Smooth muscle cell of the brain vasculature (primary cell): ENCODE results near the gene SLC6A18.
"Not testable (repeated sequence)": the region's sequence is repeated elsewhere in the genome, so short reads cannot be mapped to it uniquely, and the experiment has no call there.

Experiments
- DNase-seq: peaks from one replicate; pipeline ENCODE4 v3.0.0-alpha.2; 2012; ENCODE audit warnings: low read depth, low spot score

The SLC6A18 gene

GRCh38 chr5:1290956-1291355 lies 65.8 kb downstream of the SLC6A18 start:
- DNase-seq, result not testable (repeated sequence)

- no peak for DNase-seq
These were observed 66.5 kb downstream of the SLC6A18 start for GRCh38 chr5:1291611-1292080.

- DNase-seq, result no peak
These were observed 67.0 kb downstream of the SLC6A18 start for GRCh38 chr5:1292139-1292538.

- no peak for DNase-seq
These were observed 67.8 kb downstream of the SLC6A18 start for GRCh38 chr5:1292846-1293415.

GRCh38 chr5:1293416-1294205 lies 68.4 kb downstream of the SLC6A18 start:
- no peak for DNase-seq

GRCh38 chr5:1294206-1294834 lies 69.1 kb downstream of the SLC6A18 start:
- DNase-seq, result no peak

GRCh38 chr5:1294835-1295649 lies 69.9 kb downstream of the SLC6A18 start, which contains the start of gene TERT:
Gene TERT (minus strand): TSS chr5:1295068. CDS start chr5:1294989, 79 bp downstream.
- DNase-seq, result no peak

GRCh38 chr5:1295650-1296037 lies 70.5 kb downstream of the SLC6A18 start:
- DNase-seq, result no peak
